Coronary artery (tissue), 2 donors: Measurements from ENCODE around the gene PPP3CA.

Experiments used
- DNase-seq: peaks from one replicate; pipeline ENCODE4 v3.0.0-alpha.2; 2017; ENCODE audit warnings: low spot score
- H3K27ac ChIP-seq, 2 donors: fragments of 200-600 bp; sonication (generic); one replicate each; pipeline ENCODE4 v1.5.1; 2016 to 2019
- H3K4me3 ChIP-seq: fragments of 200-600 bp; sonication (generic); 2 replicates; pipeline ENCODE4 v1.5.1; 2016; ENCODE audit warnings: mild to moderate bottlenecking, moderate library complexity
- TF ChIP-seq, protein P1 (sequence below): fragments of 200-600 bp; sonication (generic); IDR thresholded peaks from one replicate; pipeline ENCODE4 v1.5.1; 2019; ENCODE audit warnings: antibody characterized with exemption

PPP3CA gene

DNA sequence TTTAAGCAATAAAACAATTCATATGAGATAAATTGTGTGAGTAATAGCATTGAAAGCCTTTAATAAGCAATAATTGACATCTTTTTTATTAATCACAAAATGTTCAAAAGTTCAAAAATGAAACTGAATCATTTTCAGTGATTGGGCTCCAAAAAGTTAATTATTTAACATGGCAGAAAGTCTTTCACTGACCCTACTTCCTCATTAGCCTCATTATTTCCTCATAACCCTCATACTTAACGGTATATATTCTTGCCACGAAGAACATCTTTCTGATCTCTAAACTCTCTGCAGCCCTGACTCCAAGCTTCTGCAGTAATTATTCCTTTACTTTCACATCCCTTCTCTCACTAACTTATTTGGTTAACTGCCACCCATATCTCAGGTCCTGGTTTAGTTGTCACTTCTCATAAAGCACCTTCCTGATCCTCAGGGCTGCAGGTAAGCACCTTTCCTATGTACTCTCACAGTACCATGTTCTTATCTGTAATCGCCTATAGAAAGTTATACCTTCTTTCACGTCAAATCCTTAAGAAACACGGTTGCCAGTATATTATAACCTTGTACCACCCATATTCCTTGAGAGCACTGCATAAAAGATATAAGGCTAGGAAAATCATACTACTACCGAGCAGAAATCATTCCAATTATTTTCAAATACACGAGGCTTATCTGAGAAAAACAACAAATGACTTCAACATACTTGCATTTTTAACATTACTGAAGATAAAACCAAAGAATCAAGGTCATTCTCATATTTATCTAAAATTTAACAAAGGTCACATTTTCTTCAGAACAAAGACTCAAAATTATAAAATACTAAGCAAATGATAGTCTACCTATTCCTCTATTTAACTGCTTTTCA, 72.2 kb downstream of the PPP3CA start:
- TF ChIP-seq, protein P1, sequence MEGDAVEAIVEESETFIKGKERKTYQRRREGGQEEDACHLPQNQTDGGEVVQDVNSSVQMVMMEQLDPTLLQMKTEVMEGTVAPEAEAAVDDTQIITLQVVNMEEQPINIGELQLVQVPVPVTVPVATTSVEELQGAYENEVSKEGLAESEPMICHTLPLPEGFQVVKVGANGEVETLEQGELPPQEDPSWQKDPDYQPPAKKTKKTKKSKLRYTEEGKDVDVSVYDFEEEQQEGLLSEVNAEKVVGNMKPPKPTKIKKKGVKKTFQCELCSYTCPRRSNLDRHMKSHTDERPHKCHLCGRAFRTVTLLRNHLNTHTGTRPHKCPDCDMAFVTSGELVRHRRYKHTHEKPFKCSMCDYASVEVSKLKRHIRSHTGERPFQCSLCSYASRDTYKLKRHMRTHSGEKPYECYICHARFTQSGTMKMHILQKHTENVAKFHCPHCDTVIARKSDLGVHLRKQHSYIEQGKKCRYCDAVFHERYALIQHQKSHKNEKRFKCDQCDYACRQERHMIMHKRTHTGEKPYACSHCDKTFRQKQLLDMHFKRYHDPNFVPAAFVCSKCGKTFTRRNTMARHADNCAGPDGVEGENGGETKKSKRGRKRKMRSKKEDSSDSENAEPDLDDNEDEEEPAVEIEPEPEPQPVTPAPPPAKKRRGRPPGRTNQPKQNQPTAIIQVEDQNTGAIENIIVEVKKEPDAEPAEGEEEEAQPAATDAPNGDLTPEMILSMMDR, result no peak
- H3K27ac ChIP-seq, result no peak overlapping the region
- H3K4me3 ChIP-seq, result no peak overlapping the region
- no peak for DNase-seq

- TF ChIP-seq, protein P1, result no peak
- H3K4me3 ChIP-seq, result no peak overlapping the region
- no peak for DNase-seq
Observed at GRCh38 chr4:101271516-101271915, 75.8 kb downstream of the PPP3CA start.

GRCh38 chr4:101269682-101270081, 77.6 kb downstream of the PPP3CA start:
- TF ChIP-seq, protein P1, result no peak
- DNase-seq, result no peak
- Histone ChIP-seq H3K4me3 (no peak overlapping the region), H3K27ac (no peak overlapping the region)

More at GRCh38 chr4:101271516-101271915, 75.8 kb downstream of the PPP3CA start:
- no peak overlapping the region for H3K27ac ChIP-seq

- TF ChIP-seq, protein P1, result no peak
- no peak overlapping the region for H3K27ac ChIP-seq
- DNase-seq, result no peak
- H3K4me3 ChIP-seq, result no peak overlapping the region
Observed at GRCh38 chr4:101265816-101266172, 81.5 kb downstream of the PPP3CA start.

DNA sequence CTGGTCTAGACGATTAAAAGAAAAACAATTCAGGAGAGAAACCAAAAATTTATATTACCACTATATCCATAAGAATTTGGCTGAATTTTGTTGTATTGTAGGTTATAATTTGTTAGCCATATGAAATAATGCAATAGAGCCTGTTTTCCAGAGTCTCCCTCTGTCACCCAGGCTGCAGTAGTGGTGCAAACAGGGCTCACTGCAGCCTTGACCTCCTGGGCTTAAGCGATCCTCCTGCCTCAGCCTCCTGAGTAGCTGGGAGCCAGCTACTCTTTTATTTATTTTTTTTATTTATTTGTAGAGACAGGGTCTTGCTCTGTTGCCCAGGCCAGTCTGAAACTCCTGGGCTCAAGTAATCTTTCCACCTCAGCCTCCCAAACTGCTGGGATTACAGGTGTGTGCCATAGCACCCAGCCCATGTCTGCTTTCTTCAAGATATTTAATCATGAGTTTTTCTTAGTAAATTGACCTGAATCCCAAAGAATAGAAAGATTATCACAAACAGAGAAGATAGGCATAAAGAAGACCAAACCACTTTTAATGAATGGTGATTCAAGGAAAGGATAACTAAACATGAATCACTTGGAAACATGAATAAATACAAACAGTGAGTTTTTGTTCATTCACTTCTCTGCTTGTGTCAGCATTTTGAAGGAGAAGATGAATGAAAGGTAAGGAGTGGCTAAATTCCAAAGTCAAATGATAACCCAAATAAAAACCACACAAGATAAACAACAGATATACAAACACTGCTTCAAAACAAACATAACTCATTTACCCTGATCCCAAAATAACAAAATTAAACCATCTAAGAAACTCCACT, 82.1 kb downstream of the PPP3CA start:
- Histone ChIP-seq H3K27ac (no peak overlapping the region), H3K4me3 (no peak overlapping the region)
- no peak for DNase-seq
- TF ChIP-seq, protein P1, result no peak

DNA sequence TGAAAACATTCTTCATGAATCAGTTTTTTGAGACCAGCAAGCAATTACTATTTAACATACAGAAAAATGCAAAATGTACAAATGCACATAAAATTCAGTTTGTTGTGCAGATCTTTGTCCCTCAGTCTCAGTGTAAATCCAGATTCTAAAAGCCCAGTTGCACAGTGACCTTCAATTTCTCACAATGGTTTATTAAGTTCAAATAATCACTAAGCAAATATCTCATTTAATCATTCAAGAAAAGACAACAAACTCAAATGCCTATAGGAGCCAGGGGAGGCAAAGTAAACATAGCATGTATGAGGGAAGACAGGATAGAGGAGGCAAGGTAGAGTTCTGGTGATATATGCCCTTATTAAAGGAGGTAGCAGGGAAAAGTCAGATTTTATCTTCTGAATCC, 82.8 kb downstream of the PPP3CA start:
- no peak overlapping the region for H3K4me3 ChIP-seq
- no peak for DNase-seq
- H3K27ac ChIP-seq, result no peak overlapping the region
- TF ChIP-seq, protein P1, result no peak
